ENCODE results near the gene PPRC1.

DNA sequence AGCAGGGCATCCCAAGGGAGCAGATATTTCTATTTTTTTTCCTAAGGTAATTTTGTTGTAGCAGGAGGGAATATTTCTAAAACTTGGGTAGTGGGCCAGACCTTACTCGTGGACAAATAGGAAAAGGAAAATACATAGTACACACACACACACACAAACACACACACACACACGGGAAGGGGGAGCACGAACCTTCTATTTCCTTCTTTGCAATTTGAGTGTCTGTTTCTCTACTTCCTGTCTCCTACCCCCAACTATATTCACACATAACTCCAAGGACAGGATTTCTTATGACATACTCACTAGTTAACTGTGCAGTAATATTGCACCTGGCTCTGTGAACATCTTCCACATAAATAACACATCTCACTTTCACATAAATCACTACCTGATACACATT is 17.1 kb upstream of the PPRC1 start:
- TF ChIP-seq, protein P1, sequence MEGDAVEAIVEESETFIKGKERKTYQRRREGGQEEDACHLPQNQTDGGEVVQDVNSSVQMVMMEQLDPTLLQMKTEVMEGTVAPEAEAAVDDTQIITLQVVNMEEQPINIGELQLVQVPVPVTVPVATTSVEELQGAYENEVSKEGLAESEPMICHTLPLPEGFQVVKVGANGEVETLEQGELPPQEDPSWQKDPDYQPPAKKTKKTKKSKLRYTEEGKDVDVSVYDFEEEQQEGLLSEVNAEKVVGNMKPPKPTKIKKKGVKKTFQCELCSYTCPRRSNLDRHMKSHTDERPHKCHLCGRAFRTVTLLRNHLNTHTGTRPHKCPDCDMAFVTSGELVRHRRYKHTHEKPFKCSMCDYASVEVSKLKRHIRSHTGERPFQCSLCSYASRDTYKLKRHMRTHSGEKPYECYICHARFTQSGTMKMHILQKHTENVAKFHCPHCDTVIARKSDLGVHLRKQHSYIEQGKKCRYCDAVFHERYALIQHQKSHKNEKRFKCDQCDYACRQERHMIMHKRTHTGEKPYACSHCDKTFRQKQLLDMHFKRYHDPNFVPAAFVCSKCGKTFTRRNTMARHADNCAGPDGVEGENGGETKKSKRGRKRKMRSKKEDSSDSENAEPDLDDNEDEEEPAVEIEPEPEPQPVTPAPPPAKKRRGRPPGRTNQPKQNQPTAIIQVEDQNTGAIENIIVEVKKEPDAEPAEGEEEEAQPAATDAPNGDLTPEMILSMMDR (IDR thresholded peaks at IDR 0.05), result no peak
- no peak for TF ChIP-seq POLR2AphosphoS5 (IDR thresholded peaks at IDR 0.05; ENCODE audit: low read depth, low read length)
